ENCODE data around the gene PIGB.
"Not testable (repeated sequence)": the region's sequence is repeated elsewhere in the genome, so short reads cannot be mapped to it uniquely, and the experiment has no call there.

The PIGB gene

GRCh38 chr15:55387027-55387426 is 68.0 kb downstream of the PIGB start:
- DNase-seq, result no peak

GRCh38 chr15:55389264-55389607 is 70.2 kb downstream of the PIGB start:
- DNase-seq, result no peak

- DNase-seq, result no peak
These were observed 75.7 kb downstream of the PIGB start for GRCh38 chr15:55394694-55395093.

GRCh38 chr15:55398243-55398642 is 79.2 kb downstream of the PIGB start:
- DNase-seq, result no peak

- not testable (repeated sequence) for DNase-seq
These were observed 81.0 kb downstream of the PIGB start for GRCh38 chr15:55400050-55400449.

- no peak for DNase-seq
These were observed 82.8 kb downstream of the PIGB start for GRCh38 chr15:55401786-55402246.

- DNase-seq, result no peak
These were observed 83.7 kb downstream of the PIGB start for GRCh38 chr15:55402707-55403106.

- no peak for DNase-seq
These were observed 84.5 kb downstream of the PIGB start for GRCh38 chr15:55403531-55403930.

Measured in NCI-H2171 (cell line).